Measurements from ENCODE around the gene TUBB.

GRCh38 chr6:30716879-30717128 is 3.3 kb upstream of the TUBB start:
- no peak for TF ChIP-seq YY1 (IDR thresholded peaks at IDR 0.05; ENCODE audit: insufficient read depth, insufficient read length)
- no peak for TF ChIP-seq SUZ12 (IDR thresholded peaks at IDR 0.05; ENCODE audit: extremely low read depth, insufficient read depth, insufficient read length)
